Measurements from ENCODE around the gene SGPP1. TPM values are rescaled to one million over a fixed set of nuclear protein-coding genes. Genes with fewer than 3 reads are reported as not detected.

The SGPP1 gene
- total RNA-seq, result 10 to 100 TPM; 18.0 to 26.8 (median 19.3) TPM

GRCh38 chr14:63727736-63728728 lies at the start of gene SGPP1:
SGPP1 (minus strand) TSS chr14:63728065; CDS start chr14:63727944, 121 bp downstream.
- TF ChIP-seq EP300 (IDR thresholded peaks at IDR 0.05), result no peak
- TF ChIP-seq POLR2A (IDR thresholded peaks at IDR 0.05; ENCODE audit: low read depth), result peak; percentile 35
- TF ChIP-seq POLR2AphosphoS5 (IDR thresholded peaks at IDR 0.05), result peak; percentile 61 to 83
- TF ChIP-seq CTCF (IDR thresholded peaks at IDR 0.05), result peak; percentile 19 to 47 (median 42)
- Histone ChIP-seq H3K36me3 (no peaks in the 10 kb centered on the region), H3K9me3 (no peaks in the 10 kb centered on the region), H3K27ac (replicated peaks in 1 of 4) (peak within 1 kb of the TSS; percentile 89 to 94 (median 91)), H3K4me1 (peaks cover 14 to 39% (median 30%) of the 10 kb centered on the region in 4 donors), H3K27me3 (no peaks in the 10 kb centered on the region), H3K4me3 (peak within 1 kb of the TSS; percentile 91 to 96 (median 95))
- peak; percentile 94 for DNase-seq (ENCODE audit: extremely low spot score)
- intact Hi-C loops (cut with DNase I), result loop anchor here (5.0 to 10.0 kb wide), 2 partner anchors 86 to 343 kb away; partner anchors contain the start of gene WDR89
- 8% methylated on average over 10 of the region's 88 CpGs for WGBS

GRCh38 chr14:63777024-63777423 lies 49.2 kb upstream of the SGPP1 start:
- intact Hi-C loops (cut with DNase I), result no loop called here
- no peaks in the 10 kb centered on the region for H3K9me3 ChIP-seq
- DNase-seq (ENCODE audit: extremely low spot score), result no peak
- peaks cover 0 to 4% (median 0%) of the 10 kb centered on the region in 4 donors for H3K4me1 ChIP-seq
- no peak overlapping the region for H3K27ac ChIP-seq (replicated peaks in 1 of 4)
- no peaks in the 10 kb centered on the region for H3K27me3 ChIP-seq
- no peak overlapping the region for H3K4me3 ChIP-seq
- TF ChIP-seq POLR2AphosphoS5 (IDR thresholded peaks at IDR 0.05) (no peak), CTCF (IDR thresholded peaks at IDR 0.05) (no peak), EP300 (IDR thresholded peaks at IDR 0.05) (no peak), POLR2A (IDR thresholded peaks at IDR 0.05; ENCODE audit: low read depth) (no peak)
- no peaks in the 10 kb centered on the region for H3K36me3 ChIP-seq

- TF ChIP-seq CTCF (IDR thresholded peaks at IDR 0.05), result no peak
- Histone ChIP-seq H3K4me3 (no peak overlapping the region), H3K27ac (replicated peaks in 1 of 4) (no peak overlapping the region), H3K36me3 (no peaks in the 10 kb centered on the region), H3K9me3 (no peaks in the 10 kb centered on the region), H3K4me1 (peaks cover 0 to 4% (median 0%) of the 10 kb centered on the region in 4 donors), H3K27me3 (no peaks in the 10 kb centered on the region)
- intact Hi-C loops (cut with DNase I), result no loop called here
- 71% methylated on average over 4 of the region's 4 CpGs for WGBS
- DNase-seq (ENCODE audit: extremely low spot score), result no peak
These were observed 45.6 kb upstream of the SGPP1 start for GRCh38 chr14:63773504-63773903.

GRCh38 chr14:63770187-63770807 lies 42.4 kb upstream of the SGPP1 start:
- intact Hi-C loops (cut with DNase I), result no loop called here
- peak; percentile 43 to 58 (median 47) for TF ChIP-seq CTCF (IDR thresholded peaks at IDR 0.05)
- TF ChIP-seq EP300 (IDR thresholded peaks at IDR 0.05), result no peak
- 71% methylated on average over 3 of the region's 3 CpGs for WGBS
- Histone ChIP-seq H3K36me3 (no peaks in the 10 kb centered on the region), H3K4me1 (no peaks in the 10 kb centered on the region), H3K4me3 (no peak overlapping the region), H3K27ac (replicated peaks in 1 of 4) (no peak overlapping the region), H3K27me3 (no peaks in the 10 kb centered on the region), H3K9me3 (no peaks in the 10 kb centered on the region)
- no peak for DNase-seq (ENCODE audit: extremely low spot score)

Measured in esophagus muscularis mucosa (tissue), 4 donors.